HCT116 (cell line): Measurements from ENCODE around the gene AKAP12. TPM values are rescaled to one million over a fixed set of nuclear protein-coding genes. Genes with fewer than 3 reads are reported as not detected.

Experiments used
- ATAC-seq: fragments of 200-7000 bp; cut with Tn5 transposase; 2 replicates; pipeline ENCODE4 v1.9.1; 2020; ENCODE audit warnings: mild to moderate bottlenecking, moderate library complexity
- BruUV-seq: library from RNA; stranded (reverse); fragments of 400-500 nt; replicated peaks from 2 replicates; lab custom pipeline; 2021; lab: Mats Ljungman, UMichigan
- CTCF ChIA-PET: fragments of 300-600 bp; sonication (Branson Sonifier 250); formaldehyde crosslinking; loops from one replicate; lab custom pipeline; 2021; ENCODE audit warnings: antibody characterized with exemption; lab: Charles Lee
- POLR2A ChIA-PET: fragments of 300-600, 350-600 bp; sonication (Branson Sonifier 250); formaldehyde crosslinking; loops from one replicate; lab custom pipeline; 2021; ENCODE audit warnings: antibody characterized with exemption; lab: Charles Lee
- RAD21 ChIA-PET, 2 experiments: fragments of 300-600 bp; sonication (Branson Sonifier 250); formaldehyde crosslinking; loops; one replicate each; lab custom pipeline; 2023; ENCODE audit warnings: low total read pairs in 2 of 2; ENCODE audit not compliant: uncharacterized antibody in 2 of 2, unreplicated experiment in 2 of 2, low non-redundant PET in 1 of 2; lab: Charles Lee
- DNase-seq: peaks from one replicate; pipeline ENCODE4 v3.0.0-alpha.2; 2010; ENCODE audit warnings: low read depth, low spot score
- H2AFZ ChIP-seq: fragments of 200-600 bp; shearing (Covaris generic), sonication (generic); 2 replicates; pipeline ENCODE4 v1.6.1; 2017; ENCODE audit warnings: low read depth, mixed run types, mixed read lengths, antibody characterized with exemption, low read length; ENCODE audit not compliant: poor library complexity, severe bottlenecking
- H3K27ac ChIP-seq: 2 replicates; pipeline ENCODE4 v1.5.1; 2012; ENCODE audit warnings: low read depth, low read length
- H3K27me3 ChIP-seq: fragments of 200-600 bp; sonication (generic); 2 replicates; pipeline ENCODE4 v1.6.1; 2016; ENCODE audit warnings: mixed run types, low read length, mixed read lengths; ENCODE audit not compliant: insufficient read depth
- H3K36me3 ChIP-seq, 2 experiments: fragments of 200-500 bp in 1 of 2; fragments of 200-600 bp in 1 of 2; sonication (Bioruptor generic) in 1 of 2; sonication (generic) in 1 of 2; 2 replicates each; pipeline versions ENCODE4 v1.5.1 to v1.6.1; 2014 to 2016; ENCODE audit warnings: low read length in 2 of 2, inconsistent platforms in 1 of 2, mixed read lengths in 1 of 2, mixed run types in 1 of 2; ENCODE audit not compliant: insufficient read depth in 2 of 2, control insufficient read depth in 1 of 2
- H3K4me1 ChIP-seq, 2 experiments: fragments of 200-600 bp in 1 of 2; sonication (generic) in 1 of 2; 2 replicates each; pipeline versions ENCODE4 v1.5.1 to v1.6.1; 2012 to 2017; ENCODE audit warnings: low read length in 2 of 2, inconsistent platforms in 1 of 2, mild to moderate bottlenecking in 1 of 2, mixed read lengths in 1 of 2, mixed run types in 1 of 2, moderate library complexity in 1 of 2; ENCODE audit not compliant: insufficient read depth in 2 of 2, control insufficient read depth in 1 of 2
- H3K4me2 ChIP-seq: fragments of 200-600 bp; sonication (generic); 2 replicates; pipeline ENCODE4 v1.6.1; 2017; ENCODE audit warnings: mixed run types, low read length, mixed read lengths
- H3K4me3 ChIP-seq, 2 experiments: fragments of 200-600 bp in 1 of 2; sonication (generic) in 1 of 2; replicated peaks in 1 of 2; 2 replicates each; pipeline ENCODE4 v1.5.1; 2011 to 2016; ENCODE audit warnings: low read length in 2 of 2, control low read depth in 1 of 2, low read depth in 1 of 2, mild to moderate bottlenecking in 1 of 2, mixed read lengths in 1 of 2, mixed run types in 1 of 2
- H3K79me2 ChIP-seq: fragments of 200-600 bp; sonication (generic); 2 replicates; pipeline ENCODE4 v1.6.1; 2017; ENCODE audit warnings: mild to moderate bottlenecking, mixed run types, low read length, moderate library complexity, mixed read lengths; ENCODE audit not compliant: insufficient read depth
- H3K9ac ChIP-seq: fragments of 200-600 bp; sonication (generic); 2 replicates; pipeline ENCODE4 v1.6.1; 2016; ENCODE audit warnings: low read length, mixed read lengths
- H3K9me2 ChIP-seq: fragments of 200-600 bp; sonication (generic), shearing (Covaris generic); 2 replicates; pipeline ENCODE4 v1.6.1; 2017; ENCODE audit warnings: mixed run types, mild to moderate bottlenecking, moderate library complexity; ENCODE audit not compliant: insufficient read depth
- H3K9me3 ChIP-seq, 2 experiments: fragments of 200-500 bp in 1 of 2; fragments of 200-600 bp in 1 of 2; sonication (Bioruptor generic) in 1 of 2; sonication (generic) in 1 of 2; 2 replicates each; pipeline ENCODE4 v1.6.1; 2014 to 2017; ENCODE audit warnings: low read length in 2 of 2, mixed read lengths in 2 of 2, inconsistent platforms in 1 of 2, low read depth in 1 of 2, mild to moderate bottlenecking in 1 of 2, mixed run types in 1 of 2, moderate library complexity in 1 of 2; ENCODE audit not compliant: control insufficient read depth in 1 of 2, insufficient read depth in 1 of 2
- H4K20me1 ChIP-seq: fragments of 200-600 bp; sonication (generic), shearing (Covaris generic); 2 replicates; pipeline ENCODE4 v1.6.1; 2017; ENCODE audit warnings: mixed run types, mild to moderate bottlenecking, moderate library complexity; ENCODE audit not compliant: insufficient read depth
- ATF3 ChIP-seq: IDR thresholded peaks from 2 replicates; pipeline ENCODE4 v1.6.1; 2012
- EGR1 ChIP-seq: IDR thresholded peaks from 2 replicates; pipeline ENCODE4 v1.6.1; 2012; ENCODE audit warnings: low read depth
- EZH2 ChIP-seq: fragments of 200-600 bp; sonication (generic); IDR thresholded peaks from 2 replicates; pipeline ENCODE4 v1.6.1; 2017; ENCODE audit warnings: antibody characterized with exemption, mixed run types
- JUND ChIP-seq: IDR thresholded peaks from 2 replicates; pipeline ENCODE4 v1.6.1; 2012
- POLR2AphosphoS5 ChIP-seq: IDR thresholded peaks from 2 replicates; pipeline ENCODE4 v1.6.1; 2011; ENCODE audit warnings: mild to moderate bottlenecking, low read depth, low read length, moderate library complexity
- RAD21 ChIP-seq: IDR thresholded peaks from 2 replicates; pipeline ENCODE4 v1.6.1; 2012; ENCODE audit warnings: low read depth, mild to moderate bottlenecking
- SRF ChIP-seq: IDR thresholded peaks from 2 replicates; pipeline ENCODE4 v1.6.1; 2012; ENCODE audit warnings: low read depth
- ZNF274 ChIP-seq: fragments of 200-500 bp; sonication (Bioruptor generic); IDR thresholded peaks from 2 replicates; pipeline ENCODE4 v1.6.1; 2014; ENCODE audit warnings: mild to moderate bottlenecking, low read depth, low read length, inconsistent platforms
- intact Hi-C: fragments of 100-400 bp; cut with micrococcal nuclease; formaldehyde crosslinking; loops from 2 replicates; pipeline ENCODE4 v1.10.0; 2022
- total RNA-seq: library from RNA; stranded (reverse); gene quantifications from one replicate; pipeline ENCODE4 v1.2.1, GENCODE V29; 2021; ENCODE audit not compliant: unreplicated experiment
- TF ChIP-seq, protein P1 (sequence below), 3 experiments: fragments of 200-600 bp in 1 of 3; sonication (generic) in 1 of 3; IDR thresholded peaks in 2 of 3; conservative IDR thresholded peaks in 1 of 3; 2 replicates each; pipeline ENCODE4 v1.5.1; 2012 to 2017; ENCODE audit warnings: low read depth in 2 of 3, low read length in 2 of 3, antibody characterized with exemption in 1 of 3, borderline replicate concordance in 1 of 3, control low read depth in 1 of 3, mild to moderate bottlenecking in 1 of 3, mixed read lengths in 1 of 3, mixed run types in 1 of 3, moderate library complexity in 1 of 3; ENCODE audit not compliant: insufficient read depth in 1 of 3
- TF ChIP-seq, protein P2 (sequence below): IDR thresholded peaks from 2 replicates; pipeline ENCODE4 v1.6.1; 2012

The AKAP12 gene
- total RNA-seq, 1 experiment from 2014 or later: 1,220 TPM

DNA sequence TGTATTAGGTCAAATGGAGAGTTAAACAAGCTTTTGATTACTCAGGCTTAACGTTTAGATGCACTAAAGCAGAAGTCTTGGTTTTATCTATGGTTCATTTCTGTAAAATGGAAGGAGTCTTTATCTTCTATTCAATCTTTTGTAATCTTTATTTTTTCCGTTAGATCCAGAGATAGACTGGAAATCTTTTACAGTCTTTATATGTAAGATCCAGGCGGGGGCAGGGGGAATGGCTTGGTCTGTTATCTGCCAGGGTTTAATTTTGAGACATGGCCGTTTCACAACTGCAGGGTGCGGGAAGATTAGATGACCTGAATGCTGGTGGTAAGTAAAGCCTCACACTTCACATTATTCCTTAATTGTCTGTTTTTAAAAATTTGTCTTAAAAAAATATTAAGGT is 3.7 kb downstream of the AKAP12 start (continued):
- TF ChIP-seq, protein P1, sequence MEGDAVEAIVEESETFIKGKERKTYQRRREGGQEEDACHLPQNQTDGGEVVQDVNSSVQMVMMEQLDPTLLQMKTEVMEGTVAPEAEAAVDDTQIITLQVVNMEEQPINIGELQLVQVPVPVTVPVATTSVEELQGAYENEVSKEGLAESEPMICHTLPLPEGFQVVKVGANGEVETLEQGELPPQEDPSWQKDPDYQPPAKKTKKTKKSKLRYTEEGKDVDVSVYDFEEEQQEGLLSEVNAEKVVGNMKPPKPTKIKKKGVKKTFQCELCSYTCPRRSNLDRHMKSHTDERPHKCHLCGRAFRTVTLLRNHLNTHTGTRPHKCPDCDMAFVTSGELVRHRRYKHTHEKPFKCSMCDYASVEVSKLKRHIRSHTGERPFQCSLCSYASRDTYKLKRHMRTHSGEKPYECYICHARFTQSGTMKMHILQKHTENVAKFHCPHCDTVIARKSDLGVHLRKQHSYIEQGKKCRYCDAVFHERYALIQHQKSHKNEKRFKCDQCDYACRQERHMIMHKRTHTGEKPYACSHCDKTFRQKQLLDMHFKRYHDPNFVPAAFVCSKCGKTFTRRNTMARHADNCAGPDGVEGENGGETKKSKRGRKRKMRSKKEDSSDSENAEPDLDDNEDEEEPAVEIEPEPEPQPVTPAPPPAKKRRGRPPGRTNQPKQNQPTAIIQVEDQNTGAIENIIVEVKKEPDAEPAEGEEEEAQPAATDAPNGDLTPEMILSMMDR (IDR thresholded peaks at IDR 0.05 in 2 of 3, conservative IDR thresholded peaks at IDR 0.05 in 1 of 3; ENCODE audit: borderline replicate concordance in 1 of 3, insufficient read depth in 1 of 3, low read depth in 2 of 3, low read length in 2 of 3): no peak
- no peak for TF ChIP-seq RAD21
- TF ChIP-seq EZH2: no peak
- no peak for TF ChIP-seq JUND
- no peak for TF ChIP-seq SRF
- TF ChIP-seq ATF3: no peak
- no peak for TF ChIP-seq EGR1
- no peak for TF ChIP-seq ZNF274

GRCh38 chr6:151247490-151247889 is 7.7 kb downstream of the AKAP12 start:
- H3K36me3 ChIP-seq: peaks cover 0 to 22% of the 10 kb centered on the region in 2 experiments; a peak in 1 of 4 replicates
- DNase-seq: no peak
- no peak overlapping the region for H2AFZ ChIP-seq
- ChIA-PET CTCF (no interaction called here), RAD21 (no interaction called here)
- no peak overlapping the region for H3K9ac ChIP-seq
- no peak overlapping the region for H3K4me3 ChIP-seq
- peaks cover 10 to 57% of the 10 kb centered on the region in 2 experiments; a peak in 3 of 4 replicates for H3K4me1 ChIP-seq
- intact Hi-C loops: loop anchor here (10.0 kb wide), 1 partner anchor 183 kb away; no protein-coding TSS in a partner anchor
- peaks cover 4% of the 10 kb centered on the region; the same call in 1 of the 2 replicates for H4K20me1 ChIP-seq
- H3K27ac ChIP-seq: no peak overlapping the region
- no peaks in the 10 kb centered on the region for H3K27me3 ChIP-seq
- H3K9me3 ChIP-seq: no peaks in the 10 kb centered on the region
- H3K79me2 ChIP-seq: peaks cover 99% of the 10 kb centered on the region
- ATAC-seq: no peak
- TF ChIP-seq POLR2AphosphoS5: 0 out of 2 replicates have a peak, but pooled peaks have one; percentile 10
- TF ChIP-seq, protein P2, sequence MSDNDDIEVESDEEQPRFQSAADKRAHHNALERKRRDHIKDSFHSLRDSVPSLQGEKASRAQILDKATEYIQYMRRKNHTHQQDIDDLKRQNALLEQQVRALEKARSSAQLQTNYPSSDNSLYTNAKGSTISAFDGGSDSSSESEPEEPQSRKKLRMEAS: no peak
- TF ChIP-seq, all 23 proteins: peak for 1
- Histone ChIP-seq H3K9me2 (no peaks in the 10 kb centered on the region), H3K4me2 (no peak overlapping the region)
- POLR2A ChIA-PET: no interaction called here
- no TSS peak for BruUV-seq
